Heart left ventricle (tissue), 16 donors: Measurements from ENCODE around the gene ALS2CL. TPM values are rescaled to one million over a fixed set of nuclear protein-coding genes. Genes with fewer than 3 reads are reported as not detected.
A peak's percentile ranks its signal among the peaks of the same experiment; 100 is the strongest.

Experiments used
- ATAC-seq, 4 donors: fragments of 200-7000 bp; cut with Tn5 transposase; one replicate each; pipeline ENCODE4 v1.9.1; 2020 to 2022; ENCODE audit warnings: moderate library complexity in 4 of 4, mild to moderate bottlenecking in 3 of 4, moderate number of reproducible peaks in 1 of 4
- DNase-seq, 5 donors: peaks; one replicate each; pipeline ENCODE4 v3.0.0-alpha.2; 2020
- H3K27ac ChIP-seq, 12 donors: fragments of 200-600 bp; sonication (generic) in 4 of 12; one replicate each; pipeline versions ENCODE4 v1.5.0 to v1.8.0; 2016 to 2022; ENCODE audit warnings: mild to moderate bottlenecking in 2 of 12
- H3K27me3 ChIP-seq, 9 donors: fragments of 200-600 bp; sonication (generic) in 2 of 9; one replicate each; pipeline versions ENCODE4 v1.5.1 to v1.8.0; 2016 to 2022; ENCODE audit warnings: mild to moderate bottlenecking in 3 of 9
- H3K36me3 ChIP-seq, 9 donors: fragments of 200-600 bp; sonication (generic) in 2 of 9; one replicate each; pipeline versions ENCODE4 v1.5.0 to v1.8.0; 2018 to 2022; ENCODE audit warnings: mild to moderate bottlenecking in 2 of 9
- H3K4me1 ChIP-seq, 12 donors: fragments of 200-600 bp; sonication (generic) in 4 of 12; one replicate each; pipeline versions ENCODE4 v1.5.0 to v1.8.0; 2016 to 2022; ENCODE audit warnings: mild to moderate bottlenecking in 3 of 12
- H3K4me3 ChIP-seq, 12 donors: fragments of 200-600 bp; sonication (generic) in 4 of 12; one replicate each; pipeline versions ENCODE4 v1.5.0 to v1.8.0; 2017 to 2022; ENCODE audit warnings: mild to moderate bottlenecking in 9 of 12, moderate library complexity in 4 of 12
- H3K9me3 ChIP-seq, 12 donors: fragments of 200-600 bp; sonication (generic) in 4 of 12; one replicate each; pipeline versions ENCODE4 v1.5.0 to v1.8.0; 2016 to 2022; ENCODE audit warnings: mild to moderate bottlenecking in 1 of 12
- CTCF ChIP-seq, 12 donors: fragments of 200-600 bp; sonication (generic) in 4 of 12; IDR thresholded peaks; one replicate each; pipeline versions ENCODE4 v1.5.0 to v1.8.0; 2018 to 2022; ENCODE audit warnings: antibody characterized with exemption in 12 of 12, mild to moderate bottlenecking in 5 of 12
- POLR2A ChIP-seq, 2 donors: fragments of 450-650 bp; IDR thresholded peaks; one replicate each; pipeline ENCODE4 v1.6.1; 2017; ENCODE audit warnings: antibody characterized with exemption in 2 of 2, mild to moderate bottlenecking in 2 of 2, moderate library complexity in 2 of 2
- WGBS, 4 donors: extraction: QIAGEN DNeasy Blood & Tissue Kit in 2 of 4; methylation state at CpG; one replicate each; pipeline versions ENCODE4 v1.1.5 to v1.1.7; 2013 to 2018; 5-methylcytosine and 5-hydroxymethylcytosine counted together
- intact Hi-C, 10 donors: fragments of 100-400 bp; cut with DNase I; formaldehyde crosslinking; loops; one replicate each; pipeline versions ENCODE4 v1.11.1 to v1.14.2; 2022
- polyA plus RNA-seq, 2 donors: library from polyadenylated mRNA; stranded (reverse); fragments of 200-250 nt; gene quantifications; one replicate each; pipeline ENCODE4 v1.2.3, GENCODE V29; 2013
- total RNA-seq, 9 donors: library from RNA; depleted of rRNA in 2 of 9; stranded (reverse); fragments of >200 nt in 2 of 9; fragmentation: NEBNext Ultra II Directional in 3 of 9; extraction: Animal tissue kit (Norgen Biotek cat#: 25700) in 3 of 9; gene quantifications; one replicate each; pipeline versions ENCODE4 v1.1.0 to v1.2.4, GENCODE V29; 2016 to 2023
- donor health status: ischemic (EF 13 %, LVEDD 7.1; RV severe dilation, severe dysfunction).
- donor health status: healthy with polysubstance abuse.
- donor health status: DM: no; HTN: yes; CAD: no.
- donor health status: DM: no; HTN: no; CAD: no.
- donor health status: ischemic (EF 25% LVEDD 6.9; RV normal size, moderate dysfunction).
- donor health status: ischemic (EF 25% LVEDD 5.7; RV mildly dilated, moderate dysfunction).
- donor health status: healthy.
- donor health status: DM: yes; HTN: yes; CAD: no.
- donor health status: ischemic (EF 35%, LVEDD 5.7; RV mildly dilated, moderate dysfunction).
- donor health status: nonischemic (EF 11% LVEDD 7.7; RV severe dilation, severe dysfunction).
- donor health status: DM: yes; HTN: yes; CAD: no.
- donor health status: PGD.
- donor health status: ischemic (EF 29% LVEDD 5.4; RV normal size, mild dysfunction).
- donor health status: nonischemic (EF 23%, LVEDD 6.1; RV moderate dilation, normal function).

The ALS2CL gene
- total and polyA plus RNA-seq, 11 donors: 11.8 to 40.7 (median 25.4) TPM

- H3K9me3 ChIP-seq: no peaks in the 10 kb centered on the region
- peak overlapping the region in 2 of 12 donors; percentile 30 to 90 for H3K27ac ChIP-seq
- H3K27me3 ChIP-seq: no peaks in the 10 kb centered on the region
- H3K36me3 ChIP-seq: peaks cover 0 to 41% (median 24%) of the 10 kb centered on the region in 9 donors
- DNase-seq: peak; percentile 3 to 60 (median 22)
- intact Hi-C loops: loop anchor here in 1 of 10 donors (5.0 to 10.0 kb wide), 2 partner anchors 105 to 193 kb away; partner anchors contain the start of genes LRRC2 and MYL3
- ATAC-seq: no peak
- WGBS, 4 donors: 64 to 78% (median 67%) methylated on average over 5 to 9 of the region's 9 CpGs
- peaks cover 0 to 37% (median 21%) of the 10 kb centered on the region in 12 donors for H3K4me1 ChIP-seq
- H3K4me3 ChIP-seq: no peak overlapping the region
- no peak for TF ChIP-seq CTCF (IDR thresholded peaks at IDR 0.05)
- no peak for TF ChIP-seq POLR2A (IDR thresholded peaks at IDR 0.05)
Measured at GRCh38 chr3:46669191-46669999, 24.1 kb downstream of the ALS2CL start.

- Histone ChIP-seq H3K27ac (peak overlapping the region in 1 of 12 donors; percentile 90), H3K9me3 (no peaks in the 10 kb centered on the region), H3K4me1 (peaks cover 0 to 46% (median 29%) of the 10 kb centered on the region in 12 donors), H3K36me3 (peaks cover 0 to 33% (median 16%) of the 10 kb centered on the region in 9 donors), H3K4me3 (no peak overlapping the region), H3K27me3 (no peaks in the 10 kb centered on the region)
- peak in 4 of 5 donors; percentile 6 to 28 (median 20) for DNase-seq
- ATAC-seq: no peak
- 73 to 83% (median 76%) methylated on average over 2 of the region's 2 CpGs for WGBS, 4 donors
- TF ChIP-seq POLR2A (IDR thresholded peaks at IDR 0.05): no peak
- TF ChIP-seq CTCF (IDR thresholded peaks at IDR 0.05): no peak
- intact Hi-C loops: loop anchor here in 1 of 10 donors (5.0 to 10.0 kb wide), 2 partner anchors 104 to 194 kb away; partner anchors contain the start of genes LRRC2 and MYL3
Measured at GRCh38 chr3:46668591-46668990, 24.9 kb downstream of the ALS2CL start.

- Histone ChIP-seq H3K4me1 (peaks cover 0 to 50% (median 33%) of the 10 kb centered on the region in 12 donors), H3K4me3 (no peak overlapping the region), H3K36me3 (peaks cover 0 to 28% (median 11%) of the 10 kb centered on the region in 9 donors), H3K9me3 (no peaks in the 10 kb centered on the region), H3K27me3 (no peaks in the 10 kb centered on the region), H3K27ac (peak overlapping the region in 1 of 12 donors; percentile 90)
- intact Hi-C loops: loop anchor here in 1 of 10 donors (5.0 to 10.0 kb wide), 2 partner anchors 103 to 194 kb away; partner anchors contain the start of genes LRRC2 and MYL3
- ATAC-seq (no peak), DNase-seq (peak in 4 of 5 donors; percentile 5 to 48 (median 22))
- 54 to 67% (median 62%) methylated on average over 5 to 8 of the region's 8 CpGs for WGBS, 4 donors
- TF ChIP-seq POLR2A (IDR thresholded peaks at IDR 0.05): no peak
- TF ChIP-seq CTCF (IDR thresholded peaks at IDR 0.05): no peak
Measured at GRCh38 chr3:46668116-46668515, 25.4 kb downstream of the ALS2CL start.

GRCh38 chr3:46667657-46668056 is 25.8 kb downstream of the ALS2CL start:
- DNase-seq (peak in 3 of 5 donors; percentile 8 to 49 (median 19)), ATAC-seq (no peak)
- Histone ChIP-seq H3K9me3 (no peaks in the 10 kb centered on the region), H3K4me3 (no peak overlapping the region), H3K27ac (peak overlapping the region in 8 of 12 donors; percentile 47 to 93 (median 77)), H3K4me1 (peaks cover 0 to 55% (median 34%) of the 10 kb centered on the region in 12 donors), H3K27me3 (no peaks in the 10 kb centered on the region), H3K36me3 (peaks cover 0 to 23% (median 6%) of the 10 kb centered on the region in 9 donors)
- intact Hi-C loops: loop anchor here in 1 of 10 donors (5.0 to 10.0 kb wide), 2 partner anchors 103 to 195 kb away; partner anchors contain the start of genes LRRC2 and MYL3
- 86 to 92% (median 90%) methylated on average over 9 of the region's 9 CpGs for WGBS, 4 donors
- TF ChIP-seq POLR2A (IDR thresholded peaks at IDR 0.05) (no peak), CTCF (IDR thresholded peaks at IDR 0.05) (no peak)
